OCI-LY7 (cell line): ENCODE results near the gene DGCR2. TPM values are rescaled to one million over a fixed set of nuclear protein-coding genes. Genes with fewer than 3 reads are reported as not detected.

ENCODE experiments used
- BruUV-seq: library from RNA; stranded (reverse); fragments of 400-500 nt; replicated peaks from 2 replicates; lab custom pipeline; 2021; lab: Mats Ljungman, UMichigan
- CTCF ChIA-PET: fragments of 300-600 bp; sonication (Branson Sonifier 250); formaldehyde crosslinking; loops from one replicate; lab custom pipeline; 2022; ENCODE audit warnings: antibody characterized with exemption; ENCODE audit not compliant: unreplicated experiment; lab: Charles Lee
- POLR2A ChIA-PET: fragments of 300-600 bp; sonication (Branson Sonifier 250); formaldehyde crosslinking; loops from one replicate; lab custom pipeline; 2022; ENCODE audit warnings: antibody characterized with exemption; lab: Charles Lee
- DNase-seq: peaks from one replicate; pipeline ENCODE4 v3.0.0-alpha.2; 2015; ENCODE audit warnings: low spot score
- H2AFZ ChIP-seq: fragments of 200-600 bp; sonication (generic), shearing (Covaris generic); 2 replicates; pipeline ENCODE4 v1.6.1; 2014; ENCODE audit warnings: mild to moderate bottlenecking, antibody characterized with exemption, low read length, moderate library complexity
- H3K27ac ChIP-seq: fragments of 200-600 bp; sonication (generic); 2 replicates; pipeline ENCODE4 v1.5.1; 2014; ENCODE audit warnings: mixed run types, low read depth, mild to moderate bottlenecking, moderate library complexity, low read length, inconsistent platforms; ENCODE audit not compliant: poor library complexity, severe bottlenecking
- H3K36me3 ChIP-seq: fragments of 200-600 bp; sonication (generic); 2 replicates; pipeline ENCODE4 v1.6.1; 2014; ENCODE audit warnings: mild to moderate bottlenecking, antibody characterized with exemption, low read length, moderate library complexity, mixed read lengths; ENCODE audit not compliant: insufficient read depth
- H3K4me1 ChIP-seq: fragments of 200-600 bp; sonication (generic); 2 replicates; pipeline ENCODE4 v1.5.1; 2014; ENCODE audit warnings: mild to moderate bottlenecking, low read length; ENCODE audit not compliant: insufficient read depth, poor library complexity, severe bottlenecking
- H3K4me2 ChIP-seq: fragments of 200-600 bp; sonication (generic); 2 replicates; pipeline ENCODE4 v1.6.1; 2014; ENCODE audit warnings: mild to moderate bottlenecking, low read length
- H3K4me3 ChIP-seq: fragments of 200-600 bp; sonication (generic); 2 replicates; pipeline ENCODE4 v1.5.1; 2014; ENCODE audit warnings: mild to moderate bottlenecking, low read depth, low read length; ENCODE audit not compliant: poor library complexity, severe bottlenecking
- H3K79me2 ChIP-seq: fragments of 200-600 bp; sonication (generic); 2 replicates; pipeline ENCODE4 v1.6.1; 2016; ENCODE audit warnings: low read depth, mild to moderate bottlenecking, low read length, moderate library complexity, mixed read lengths; ENCODE audit not compliant: insufficient read depth
- H3K9me2 ChIP-seq: fragments of 200-600 bp; sonication (generic); 2 replicates; pipeline ENCODE4 v1.6.1; 2016; ENCODE audit warnings: mild to moderate bottlenecking, low read length, mixed read lengths; ENCODE audit not compliant: insufficient read depth
- H3K9me3 ChIP-seq: fragments of 200-600 bp; sonication (generic); 2 replicates; pipeline ENCODE4 v1.6.1; 2014; ENCODE audit warnings: mild to moderate bottlenecking, mixed run types, low read length, mixed read lengths
- H4K20me1 ChIP-seq: fragments of 200-600 bp; sonication (generic); 2 replicates; pipeline ENCODE4 v1.6.1; 2014; ENCODE audit warnings: mild to moderate bottlenecking, antibody characterized with exemption, low read length, moderate library complexity, mixed read lengths; ENCODE audit not compliant: insufficient read depth
- CTCF ChIP-seq: fragments of 200-600 bp; sonication (generic); conservative IDR thresholded peaks from 2 replicates; pipeline ENCODE4 v1.5.1; 2014; ENCODE audit warnings: mild to moderate bottlenecking, antibody characterized with exemption, low read length, moderate library complexity, mixed read lengths
- EZH2phosphoT487 ChIP-seq: fragments of 200-600 bp; sonication (generic); IDR thresholded peaks from 2 replicates; pipeline ENCODE4 v1.6.1; 2018; ENCODE audit warnings: low read depth, borderline replicate concordance, mild to moderate bottlenecking, mixed run types, antibody characterized with exemption, low read length, moderate library complexity, mixed read lengths
- intact Hi-C: fragments of 100-400 bp; cut with micrococcal nuclease; formaldehyde crosslinking; loops from one replicate; pipeline ENCODE4 v1.10.0; 2022; ENCODE audit not compliant: unreplicated experiment
- total RNA-seq, 2 experiments: library from RNA; depleted of rRNA in 1 of 2; stranded (reverse); fragments of >200 nt in 1 of 2; shearing (Covaris generic) in 1 of 2; gene quantifications; 2 replicates each; pipeline ENCODE4 v1.2.3, GENCODE V29; 2014 to 2022

The DGCR2 gene
- total RNA-seq, 2 experiments from 2014 or later, result 27.6 to 29.7 TPM

- Histone ChIP-seq H3K36me3 (peaks cover 19% of the 10 kb centered on the region; the same call in 1 of the 2 replicates), H4K20me1 (no peaks in the 10 kb centered on the region), H3K27ac (no peak overlapping the region), H3K4me1 (no peaks in the 10 kb centered on the region), H3K4me2 (no peak overlapping the region), H3K4me3 (no peak overlapping the region), H3K9me3 (no peaks in the 10 kb centered on the region), H3K9me2 (no peaks in the 10 kb centered on the region), H3K79me2 (no peaks in the 10 kb centered on the region), H2AFZ (no peak overlapping the region)
- TF ChIP-seq EZH2phosphoT487, result no peak
- TF ChIP-seq CTCF, result no peak
- ChIA-PET CTCF (no interaction called here), POLR2A (no interaction called here)
- DNase-seq, result no peak
- BruUV-seq, result no TSS peak
- intact Hi-C loops, result no loop called here
Measured at GRCh38 chr22:19039448-19039780, 82.8 kb downstream of the DGCR2 start.

GRCh38 chr22:19038728-19039447, 83.3 kb downstream of the DGCR2 start:
- no peak overlapping the region for H3K4me2 ChIP-seq
- TF ChIP-seq EZH2phosphoT487 (no peak), CTCF (peak; percentile 25; the same call in 1 of the 2 replicates)
- H3K9me2 ChIP-seq, result no peaks in the 10 kb centered on the region
- H3K4me3 ChIP-seq, result no peak overlapping the region
- CTCF ChIA-PET, result no interaction called here
- H3K36me3 ChIP-seq, result peaks cover 16% of the 10 kb centered on the region; the same call in 1 of the 2 replicates
- H3K9me3 ChIP-seq, result no peaks in the 10 kb centered on the region
- BruUV-seq, result no TSS peak
- no peaks in the 10 kb centered on the region for H3K4me1 ChIP-seq
- DNase-seq, result no peak
- H3K79me2 ChIP-seq, result no peaks in the 10 kb centered on the region
- POLR2A ChIA-PET, result no interaction called here
- intact Hi-C loops, result no loop called here
- H3K27ac ChIP-seq, result no peak overlapping the region
- no peaks in the 10 kb centered on the region for H4K20me1 ChIP-seq
- no peak overlapping the region for H2AFZ ChIP-seq

GRCh38 chr22:19038164-19038546, 84.1 kb downstream of the DGCR2 start:
- Histone ChIP-seq H3K79me2 (no peaks in the 10 kb centered on the region), H3K9me3 (no peaks in the 10 kb centered on the region), H3K4me3 (no peak overlapping the region), H3K36me3 (peaks cover 16% of the 10 kb centered on the region; the same call in 1 of the 2 replicates), H4K20me1 (no peaks in the 10 kb centered on the region), H3K4me2 (no peak overlapping the region), H3K27ac (no peak overlapping the region), H3K9me2 (no peaks in the 10 kb centered on the region), H3K4me1 (no peaks in the 10 kb centered on the region), H2AFZ (no peak overlapping the region)
- TF ChIP-seq CTCF, result no peak
- no peak for TF ChIP-seq EZH2phosphoT487
- intact Hi-C loops, result no loop called here
- no TSS peak for BruUV-seq
- no peak for DNase-seq
- CTCF ChIA-PET, result no interaction called here
- POLR2A ChIA-PET, result no interaction called here
